T-cell (primary cell): ENCODE results near the gene CRABP2. TPM values are rescaled to one million over a fixed set of nuclear protein-coding genes. Genes with fewer than 3 reads are reported as not detected.

Source experiments
- ATAC-seq, 4 experiments: fragments of 200-7000 bp in 3 of 4; fragments of 150-1000 bp in 1 of 4; cut with Tn5 transposase; replicated peaks in 1 of 4; 1 replicate in 3 of 4; 2 replicates in 1 of 4; pipeline ENCODE4 v1.10.0; 2021; ENCODE audit warnings: moderate library complexity in 3 of 4, mild to moderate bottlenecking in 2 of 4, moderate number of reproducible peaks in 1 of 4
- CTCF ChIA-PET, 2 donors: fragments of 300-600 bp; sonication (Branson Sonifier 250); formaldehyde crosslinking; loops; one replicate each; lab custom pipeline; 2022; ENCODE audit warnings: antibody characterized with exemption in 2 of 2; lab: Charles Lee
- POLR2A ChIA-PET, 2 donors: fragments of 300-600 bp; sonication (Branson Sonifier 250); formaldehyde crosslinking; loops; one replicate each; lab custom pipeline; 2022; ENCODE audit warnings: antibody characterized with exemption in 2 of 2; lab: Charles Lee
- DNase-seq, 35 experiments: peaks; one replicate each; pipeline versions ENCODE4 v3.0.0 to v3.0.0-alpha.2; 2013 to 2023
- H3K27ac ChIP-seq: one replicate; pipeline ENCODE4 v1.5.1; 2013; ENCODE audit warnings: low read length
- H3K27me3 ChIP-seq, 2 experiments: replicated peaks in 1 of 2; 1 replicate in 1 of 2; 2 replicates in 1 of 2; pipeline versions ENCODE4 v1.6.1 to v1.7.0; 2013; ENCODE audit warnings: low read length in 1 of 2, mixed read lengths in 1 of 2; ENCODE audit not compliant: control insufficient read depth in 2 of 2, insufficient read depth in 2 of 2; ENCODE audit errors: extremely low read depth in 1 of 2
- H3K36me3 ChIP-seq, 2 donors: 1 replicate in 1 of 2; 2 replicates in 1 of 2; pipeline versions ENCODE4 v1.6.1 to v1.7.0; 2013; ENCODE audit warnings: low read length in 1 of 2; ENCODE audit not compliant: control insufficient read depth in 2 of 2, insufficient read depth in 1 of 2; ENCODE audit errors: extremely low read depth in 1 of 2
- H3K4me1 ChIP-seq, 2 experiments: 1 replicate in 1 of 2; 2 replicates in 1 of 2; pipeline versions ENCODE4 v1.6.1 to v1.7.0; 2013; ENCODE audit warnings: low read length in 2 of 2, mixed read lengths in 1 of 2; ENCODE audit not compliant: insufficient read depth in 2 of 2, control insufficient read depth in 1 of 2; ENCODE audit errors: extremely low read depth in 1 of 2
- H3K4me3 ChIP-seq, 2 donors: 1 replicate in 1 of 2; 2 replicates in 1 of 2; pipeline versions ENCODE4 v1.5.1 to v1.7.0; 2013; ENCODE audit warnings: mild to moderate bottlenecking in 2 of 2, low read length in 1 of 2, moderate library complexity in 1 of 2; ENCODE audit not compliant: control insufficient read depth in 1 of 2; ENCODE audit errors: extremely low read depth in 1 of 2
- H3K9me3 ChIP-seq: 2 replicates; pipeline ENCODE4 v1.7.0; 2013
- H3K27ac Mint-ChIP-seq, 2 donors: one replicate each; pipeline ENCODE4 v1.8.0; 2020 to 2021; ENCODE audit warnings: mild to moderate bottlenecking in 2 of 2, mixed read lengths in 2 of 2
- H3K27me3 Mint-ChIP-seq, 2 donors: one replicate each; pipeline ENCODE4 v1.8.0; 2021 to 2022; ENCODE audit warnings: mixed read lengths in 2 of 2
- H3K36me3 Mint-ChIP-seq: one replicate; pipeline ENCODE4 v1.8.0; 2021; ENCODE audit warnings: mixed read lengths
- H3K4me1 Mint-ChIP-seq, 3 donors: one replicate each; pipeline ENCODE4 v1.8.0; 2020 to 2022; ENCODE audit warnings: mixed read lengths in 3 of 3, mild to moderate bottlenecking in 1 of 3
- H3K4me3 Mint-ChIP-seq, 3 donors: one replicate each; pipeline ENCODE4 v1.8.0; 2020 to 2022; ENCODE audit warnings: mild to moderate bottlenecking in 3 of 3, mixed read lengths in 3 of 3, moderate library complexity in 3 of 3
- H3K9me3 Mint-ChIP-seq, 3 donors: one replicate each; pipeline ENCODE4 v1.8.0; 2020 to 2022; ENCODE audit warnings: mixed read lengths in 3 of 3
- whole genome bisulfite sequencing: methylation state at CpG from one replicate; pipeline ENCODE4 v1.1.5; 2013; ENCODE audit warnings: missing lambda C conversion rate; ENCODE audit not compliant: insufficient coverage; 5-methylcytosine and 5-hydroxymethylcytosine counted together
- total RNA-seq, 35 experiments: library from RNA in 6 of 35; stranded (reverse) in 6 of 35; fragments of 120-200 nt in 1 of 35; gene quantifications; one replicate each; pipeline versions ENCODE4 v1.2.1 to v1.2.4 and lab custom pipeline; 2013 to 2026

Gene CRABP2
- total RNA-seq, 5 donors from 2014 or later (not counting 1 experiment from before 2014, with no cell fraction given) = 0.76 to 3.6 (median 1.6) TPM

- DNase-seq = no peak
- Histone ChIP-seq H3K4me1 (peaks cover 15 to 28% of the 10 kb centered on the region in 2 experiments), H3K4me3 (no peak overlapping the region), H3K36me3 (no peaks in the 10 kb centered on the region), H3K9me3 (no peaks in the 10 kb centered on the region), H3K27me3 (peaks cover 5 to 92% of the 10 kb centered on the region in 2 experiments), H3K27ac (no peak overlapping the region)
- ChIA-PET POLR2A (no interaction called here), CTCF (interaction anchor here (0.8 to 6.2 kb wide), 2 partner anchors 34 kb away, joined by 4 to 68 read pairs; partner anchors contain the start of genes ISG20L2 (in 1 of the 2) and METTL25B (in 1 of the 2))
- peak overlapping the region in 1 of 3 donors; percentile 14 for H3K4me3 Mint-ChIP-seq
- H3K9me3 Mint-ChIP-seq = no peaks in the 10 kb centered on the region
- ATAC-seq = no peak
- 6% methylated on average over 13 of the region's 13 CpGs for WGBS
- no peaks in the 10 kb centered on the region for H3K36me3 Mint-ChIP-seq
- H3K27me3 Mint-ChIP-seq = peaks cover 55 to 72% of the 10 kb centered on the region in 2 donors
- H3K4me1 Mint-ChIP-seq = peaks cover 20 to 28% (median 22%) of the 10 kb centered on the region in 3 donors
- H3K27ac Mint-ChIP-seq = no peak overlapping the region
These were observed 12.9 kb downstream of the CRABP2 start for GRCh38 chr1:156692441-156692924.

- 28% methylated on average over 18 of the region's 20 CpGs for WGBS
- peaks cover 20 to 28% (median 22%) of the 10 kb centered on the region in 3 donors for H3K4me1 Mint-ChIP-seq
- Histone ChIP-seq H3K27me3 (peaks cover 5 to 86% of the 10 kb centered on the region in 2 experiments), H3K9me3 (no peaks in the 10 kb centered on the region), H3K4me1 (peaks cover 15 to 28% of the 10 kb centered on the region in 2 experiments), H3K27ac (no peak overlapping the region), H3K36me3 (no peaks in the 10 kb centered on the region), H3K4me3 (no peak overlapping the region)
- ATAC-seq = no peak
- H3K9me3 Mint-ChIP-seq = no peaks in the 10 kb centered on the region
- no peaks in the 10 kb centered on the region for H3K36me3 Mint-ChIP-seq
- peaks cover 48 to 68% of the 10 kb centered on the region in 2 donors for H3K27me3 Mint-ChIP-seq
- peak overlapping the region in 1 of 3 donors; percentile 14 for H3K4me3 Mint-ChIP-seq
- no peak overlapping the region for H3K27ac Mint-ChIP-seq
- CTCF ChIA-PET = interaction anchor here (0.8 to 6.2 kb wide), 2 partner anchors 34 to 35 kb away, joined by 4 to 68 read pairs; partner anchors contain the start of genes ISG20L2 (in 1 of the 2) and METTL25B (in 1 of the 2)
- POLR2A ChIA-PET = no interaction called here
- no peak for DNase-seq
These were observed 13.5 kb downstream of the CRABP2 start for GRCh38 chr1:156691665-156692440.

- H3K27ac Mint-ChIP-seq = no peak overlapping the region
- Histone ChIP-seq H3K9me3 (no peaks in the 10 kb centered on the region), H3K4me3 (no peak overlapping the region), H3K36me3 (no peaks in the 10 kb centered on the region), H3K4me1 (peaks cover 15 to 28% of the 10 kb centered on the region in 2 experiments), H3K27me3 (peaks cover 5 to 85% of the 10 kb centered on the region in 2 experiments), H3K27ac (no peak overlapping the region)
- DNase-seq (no peak), ATAC-seq (no peak)
- WGBS = 51% methylated on average over 3 of the region's 10 CpGs
- H3K4me1 Mint-ChIP-seq = peaks cover 20 to 28% (median 22%) of the 10 kb centered on the region in 3 donors
- H3K9me3 Mint-ChIP-seq = no peaks in the 10 kb centered on the region
- H3K36me3 Mint-ChIP-seq = no peaks in the 10 kb centered on the region
- ChIA-PET POLR2A (no interaction called here), CTCF (interaction anchor here (2.8 to 6.2 kb wide), 3 partner anchors 15 to 36 kb away, joined by 22 to 68 read pairs (median 25); partner anchors contain the start of genes METTL25B (in 2 of the 2), CRABP2 (in 1 of the 2) and ISG20L2 (in 1 of the 2))
- H3K27me3 Mint-ChIP-seq = peaks cover 45 to 62% of the 10 kb centered on the region in 2 donors
- H3K4me3 Mint-ChIP-seq = no peak overlapping the region
These were observed 14.2 kb downstream of the CRABP2 start for GRCh38 chr1:156691191-156691590.

- H3K4me3 Mint-ChIP-seq = no peak overlapping the region
- H3K27me3 Mint-ChIP-seq = peaks cover 45 to 63% of the 10 kb centered on the region in 2 donors
- ChIA-PET CTCF (interaction anchor here (0.8 to 6.2 kb wide), 9 partner anchors 16 to 170 kb away, joined by 3 to 68 read pairs (median 7); partner anchors contain the start of genes METTL25B (in 2 of the 2), CRABP2 (in 1 of the 2), ISG20L2 (in 1 of the 2) and NTRK1 (in 1 of the 2)), POLR2A (interaction anchor here in 1 of 2 donors (0.5 kb wide), 1 partner anchor 36 kb away, joined by 3 read pairs; no protein-coding TSS in a partner anchor)
- no peak for DNase-seq
- WGBS = 67% methylated on average over 8 of the region's 8 CpGs
- H3K4me3 ChIP-seq = no peak overlapping the region
- peaks cover 15 to 28% of the 10 kb centered on the region in 2 experiments for H3K4me1 ChIP-seq
- no peak overlapping the region for H3K27ac Mint-ChIP-seq
- no peaks in the 10 kb centered on the region for H3K36me3 ChIP-seq
- H3K4me1 Mint-ChIP-seq = peaks cover 20 to 28% (median 22%) of the 10 kb centered on the region in 3 donors
- H3K36me3 Mint-ChIP-seq = no peaks in the 10 kb centered on the region
- no peak for ATAC-seq
- H3K9me3 Mint-ChIP-seq = no peaks in the 10 kb centered on the region
- peaks cover 5 to 85% of the 10 kb centered on the region in 2 experiments for H3K27me3 ChIP-seq
- H3K9me3 ChIP-seq = no peaks in the 10 kb centered on the region
- H3K27ac ChIP-seq = no peak overlapping the region
These were observed 14.7 kb downstream of the CRABP2 start for GRCh38 chr1:156690675-156691036.

- 33% methylated on average over 8 of the region's 10 CpGs for WGBS
- ChIA-PET POLR2A (interaction anchor here in 1 of 2 donors (0.5 kb wide), 1 partner anchor 37 kb away, joined by 3 read pairs; no protein-coding TSS in a partner anchor), CTCF (interaction anchor here (0.6 to 6.2 kb wide), 23 partner anchors 12 to 395 kb away, joined by 3 to 68 read pairs (median 4); partner anchors contain the start of genes CRABP2 (in 2 of the 2), METTL25B (in 2 of the 2), ISG20L2 (in 1 of the 2) and MRPL24 (in 1 of the 2))
- no peaks in the 10 kb centered on the region for H3K9me3 ChIP-seq
- Mint-ChIP-seq H3K4me3 (peak overlapping the region in 1 of 3 donors; percentile 25), H3K27me3 (peaks cover 45 to 65% of the 10 kb centered on the region in 2 donors), H3K4me1 (peaks cover 20 to 28% (median 22%) of the 10 kb centered on the region in 3 donors), H3K36me3 (no peaks in the 10 kb centered on the region), H3K9me3 (no peaks in the 10 kb centered on the region), H3K27ac (peak overlapping the region in 1 of 2 donors; percentile 13)
- no peak overlapping the region for H3K4me3 ChIP-seq
- no peak for ATAC-seq
- H3K27ac ChIP-seq = no peak overlapping the region
- peaks cover 5 to 84% of the 10 kb centered on the region in 2 experiments for H3K27me3 ChIP-seq
- no peak for DNase-seq
- H3K4me1 ChIP-seq = peaks cover 15 to 28% of the 10 kb centered on the region in 2 experiments
- H3K36me3 ChIP-seq = no peaks in the 10 kb centered on the region
These were observed 15.3 kb downstream of the CRABP2 start for GRCh38 chr1:156689953-156690674.
